ENCODE measurements around the gene CACNA2D4. TPM values are rescaled to one million over a fixed set of nuclear protein-coding genes. Genes with fewer than 3 reads are reported as not detected.

CACNA2D4 gene
- total RNA-seq, 1 experiment from 2014 or later, result not detected

DNA sequence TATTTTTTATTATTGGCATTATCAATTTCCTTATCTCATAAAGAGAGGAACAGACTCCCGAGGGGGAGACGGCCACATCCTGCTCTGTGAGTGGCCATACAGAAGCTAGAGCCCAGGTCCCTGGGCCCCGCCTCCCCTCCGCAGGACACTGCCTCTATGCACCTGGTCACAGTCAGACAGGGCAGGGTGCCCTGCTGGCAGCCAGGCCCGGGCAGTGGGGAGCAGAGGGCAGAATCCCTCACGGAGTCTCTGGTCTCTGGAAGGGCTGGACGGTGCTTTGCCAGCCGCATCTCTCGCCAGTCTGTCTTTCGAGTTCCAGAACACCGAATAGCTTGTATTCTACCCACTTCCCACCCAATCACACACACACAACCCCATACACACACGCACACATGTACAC, 16.4 kb upstream of the CACNA2D4 start:
- no peak for DNase-seq (ENCODE audit: low spot score)

DNA sequence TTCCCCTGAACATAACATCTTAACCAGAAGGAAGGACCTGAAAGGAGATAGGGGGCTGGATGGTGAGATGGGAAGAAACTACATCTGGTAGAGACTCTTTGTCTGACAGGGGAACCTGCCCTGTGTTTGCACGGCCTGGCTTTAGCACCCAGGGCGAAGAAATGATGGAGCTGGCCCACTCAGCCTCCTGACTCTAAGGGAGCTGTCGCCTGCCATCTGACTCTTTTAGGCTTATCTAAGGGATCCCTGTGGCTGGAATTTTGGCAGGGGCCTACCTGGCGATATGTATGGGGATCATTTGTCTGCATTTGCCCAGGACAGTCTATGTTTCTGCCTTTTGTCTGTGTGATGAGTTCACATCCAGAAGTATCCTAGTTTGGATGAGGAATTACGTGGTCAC, 15.6 kb upstream of the CACNA2D4 start:
- no peak for DNase-seq (ENCODE audit: low spot score)

DNA sequence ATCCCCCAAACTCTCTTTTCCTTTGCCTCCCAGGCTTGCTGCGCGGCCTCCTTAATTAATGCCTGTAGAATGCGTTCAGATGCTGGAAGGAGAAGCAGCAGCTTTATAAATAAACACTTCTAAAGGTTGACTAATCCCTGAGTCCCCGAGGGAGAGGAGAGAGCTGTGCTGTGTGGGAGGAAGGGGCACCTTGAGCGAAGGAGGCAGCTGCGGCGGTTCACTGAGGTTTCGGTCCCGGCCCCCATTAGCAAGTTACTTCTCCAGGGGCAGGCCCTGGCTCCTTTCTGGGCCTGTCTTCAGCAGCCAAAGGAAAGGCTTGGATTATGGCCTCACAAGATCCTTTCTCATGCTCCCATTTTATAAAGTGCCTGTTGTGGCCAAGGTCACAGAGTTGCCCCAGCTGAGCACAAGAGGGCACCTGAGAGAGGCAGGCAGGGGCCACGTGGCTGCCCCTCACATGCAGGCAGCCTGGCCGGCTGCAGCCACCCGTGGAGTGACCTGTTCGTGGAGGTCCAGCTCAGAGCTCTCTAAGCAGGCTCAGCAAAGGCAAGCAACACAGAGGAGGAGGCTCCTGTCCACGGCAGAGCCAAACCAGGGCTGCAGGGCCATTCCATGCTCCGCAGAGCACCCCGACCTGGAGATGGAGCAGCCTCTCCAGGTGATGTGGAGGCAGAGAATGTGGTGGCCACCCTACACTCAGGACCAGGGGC, 15.0 kb upstream of the CACNA2D4 start:
- no peak for DNase-seq (ENCODE audit: low spot score)

DNA sequence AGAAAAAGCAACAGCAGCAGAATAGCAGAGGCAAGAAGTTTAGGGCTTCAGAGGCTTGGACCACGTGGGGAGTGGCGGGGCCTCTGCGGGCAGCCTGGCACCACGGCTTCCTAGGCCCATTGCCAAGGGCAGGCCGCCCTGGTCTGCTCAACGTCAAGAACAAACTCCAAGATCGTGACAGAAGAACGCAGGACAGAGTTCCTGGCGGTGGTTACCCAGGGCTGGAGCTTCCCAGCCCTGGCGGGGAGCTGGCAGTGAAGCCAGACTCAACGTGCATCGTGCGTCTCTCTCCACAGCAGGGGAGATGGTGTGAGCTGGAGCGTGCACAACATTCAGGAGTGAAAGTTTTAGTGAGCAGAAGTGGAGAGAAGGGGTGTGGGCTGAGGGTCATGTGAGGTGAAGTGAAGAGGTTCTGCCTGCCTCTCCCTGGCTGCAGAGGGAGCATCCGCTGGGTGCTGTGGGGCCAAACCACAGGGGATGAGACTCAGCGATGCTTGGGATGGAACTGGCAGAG, 13.9 kb upstream of the CACNA2D4 start:
- no peak for DNase-seq (ENCODE audit: low spot score)

DNA sequence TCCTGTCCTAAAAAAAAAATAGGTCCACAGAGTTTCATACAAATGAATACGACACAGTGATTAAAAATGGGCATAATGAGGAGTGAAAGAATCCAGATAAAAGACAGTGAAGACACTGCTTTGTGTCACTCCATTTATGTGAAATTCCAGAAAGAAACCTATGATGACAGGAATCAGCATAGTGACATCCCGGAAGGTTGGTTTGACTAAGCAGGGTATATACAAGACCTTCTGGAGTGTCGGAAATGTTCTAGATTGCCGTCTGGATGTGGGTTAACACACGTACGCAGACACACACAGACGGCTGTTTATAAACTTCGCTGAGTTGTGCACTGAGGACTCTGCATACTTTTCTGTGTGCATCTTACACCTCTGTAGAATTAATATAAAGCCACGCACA, 13.2 kb upstream of the CACNA2D4 start:
- DNase-seq (ENCODE audit: low spot score), result no peak

DNA sequence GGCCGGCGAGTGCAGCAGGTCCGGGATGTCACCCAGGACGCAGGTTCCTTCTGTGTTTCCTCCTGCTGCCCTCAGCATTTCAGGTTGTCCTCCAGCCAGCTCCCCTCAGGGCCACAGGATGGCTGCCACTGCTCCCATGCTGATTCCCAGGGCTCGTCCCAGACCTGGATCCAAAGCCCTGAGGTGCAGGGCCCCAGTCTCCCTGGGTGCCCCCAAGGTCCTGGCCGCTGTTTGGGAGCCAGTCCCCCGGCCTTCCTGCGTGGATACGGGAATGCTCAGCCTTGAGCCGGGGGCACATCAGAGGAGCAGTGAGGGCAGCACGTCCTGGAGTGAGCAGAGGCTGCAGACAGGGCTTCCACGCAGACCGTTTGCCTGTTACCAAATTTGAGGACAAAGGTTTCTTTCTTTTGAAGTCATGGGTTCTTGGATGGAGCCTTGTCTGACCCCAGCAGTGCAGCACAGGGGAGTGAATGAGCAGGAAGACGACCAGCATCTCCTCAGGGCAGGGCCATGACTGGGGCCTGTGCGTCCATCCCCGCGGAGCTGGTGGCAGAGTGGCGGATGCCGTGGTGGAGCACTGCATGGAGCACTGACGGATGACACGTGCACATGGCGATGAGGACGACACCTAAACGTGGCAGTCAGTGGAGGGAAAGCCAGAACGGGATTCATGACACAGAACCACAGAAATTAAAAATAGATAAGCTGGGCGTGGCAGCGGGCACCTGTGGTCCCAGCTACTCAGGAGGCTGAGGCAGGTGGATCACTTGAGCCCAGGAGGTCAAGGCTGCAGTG, 12.5 kb upstream of the CACNA2D4 start:
- no peak for DNase-seq (ENCODE audit: low spot score)

DNA sequence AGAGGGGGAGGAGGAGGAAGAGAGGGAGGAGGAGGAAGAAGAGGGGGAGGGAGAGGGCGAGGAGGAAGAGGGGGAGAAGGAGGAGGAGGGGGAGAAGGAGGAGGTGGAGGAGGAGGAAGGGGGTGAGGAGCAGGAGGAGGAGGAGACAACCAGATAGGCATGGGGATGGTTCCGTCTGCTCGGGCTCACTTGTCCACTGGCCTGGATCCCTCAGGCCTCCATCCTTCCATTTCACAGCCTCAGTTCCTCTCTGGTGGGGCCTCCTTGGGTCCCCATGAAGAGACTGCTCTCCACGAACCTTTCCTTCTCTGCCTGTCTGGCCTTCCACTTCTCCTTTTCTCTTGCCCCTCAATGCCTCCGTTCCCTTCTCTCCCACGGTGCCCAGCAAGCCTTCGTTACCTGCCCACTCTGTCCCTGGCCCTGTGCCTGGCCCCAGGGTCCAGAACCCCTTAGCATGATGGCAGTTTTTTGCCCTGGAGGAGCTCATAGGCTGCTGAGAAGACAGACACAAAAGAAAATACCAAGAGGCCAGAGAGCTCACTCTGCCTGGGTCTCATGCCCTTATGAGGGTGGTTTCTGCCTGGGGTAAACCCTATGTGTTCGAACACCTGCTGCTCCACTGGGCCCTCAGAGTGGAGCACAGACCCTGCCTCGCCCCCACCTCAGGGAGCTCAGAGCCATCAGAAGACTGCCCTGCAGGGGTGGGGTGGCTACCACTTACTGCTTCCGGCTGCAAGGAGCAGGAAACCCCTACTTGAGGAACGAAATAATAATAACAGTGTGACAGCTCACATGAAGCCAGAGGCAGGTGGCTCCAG, 11.7 kb upstream of the CACNA2D4 start:
- no peak for DNase-seq (ENCODE audit: low spot score)

DNA sequence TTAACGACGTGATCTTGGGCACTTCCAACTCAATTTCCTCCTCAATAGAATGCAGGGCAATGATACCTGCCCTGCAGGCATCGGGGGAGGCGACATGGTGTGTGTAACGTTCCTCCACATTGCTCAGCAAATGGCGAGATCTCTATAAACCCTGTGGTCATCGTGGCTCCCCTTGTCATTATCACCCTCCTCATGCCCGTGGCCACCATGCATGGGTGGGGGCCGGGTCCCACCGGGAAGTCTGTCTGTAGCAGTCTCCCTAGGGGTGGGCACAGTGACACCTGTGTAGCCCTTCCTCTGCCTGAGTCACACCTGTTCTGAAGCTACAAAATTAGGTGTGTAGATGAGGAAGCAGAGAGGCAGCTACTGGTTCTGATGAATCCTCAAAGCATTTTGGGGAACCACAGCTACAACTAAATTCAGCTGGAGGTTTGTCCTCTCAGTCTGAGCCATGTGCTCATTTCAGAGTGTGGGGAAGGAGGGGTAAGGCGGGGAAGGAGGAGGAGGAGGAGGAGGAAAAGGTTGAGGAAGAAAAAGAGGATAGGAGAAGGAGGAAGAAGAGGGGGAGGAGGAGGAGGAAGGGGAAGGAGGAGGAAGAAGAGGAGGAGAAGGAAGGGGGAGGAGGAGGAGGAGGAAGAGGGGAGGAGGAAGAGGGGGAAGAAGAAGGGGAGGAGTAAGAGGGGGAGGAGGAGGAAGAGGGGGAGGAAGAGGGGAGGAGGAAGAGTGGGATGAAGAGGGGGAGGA, 11.0 kb upstream of the CACNA2D4 start:
- no peak for DNase-seq (ENCODE audit: low spot score)

DNA sequence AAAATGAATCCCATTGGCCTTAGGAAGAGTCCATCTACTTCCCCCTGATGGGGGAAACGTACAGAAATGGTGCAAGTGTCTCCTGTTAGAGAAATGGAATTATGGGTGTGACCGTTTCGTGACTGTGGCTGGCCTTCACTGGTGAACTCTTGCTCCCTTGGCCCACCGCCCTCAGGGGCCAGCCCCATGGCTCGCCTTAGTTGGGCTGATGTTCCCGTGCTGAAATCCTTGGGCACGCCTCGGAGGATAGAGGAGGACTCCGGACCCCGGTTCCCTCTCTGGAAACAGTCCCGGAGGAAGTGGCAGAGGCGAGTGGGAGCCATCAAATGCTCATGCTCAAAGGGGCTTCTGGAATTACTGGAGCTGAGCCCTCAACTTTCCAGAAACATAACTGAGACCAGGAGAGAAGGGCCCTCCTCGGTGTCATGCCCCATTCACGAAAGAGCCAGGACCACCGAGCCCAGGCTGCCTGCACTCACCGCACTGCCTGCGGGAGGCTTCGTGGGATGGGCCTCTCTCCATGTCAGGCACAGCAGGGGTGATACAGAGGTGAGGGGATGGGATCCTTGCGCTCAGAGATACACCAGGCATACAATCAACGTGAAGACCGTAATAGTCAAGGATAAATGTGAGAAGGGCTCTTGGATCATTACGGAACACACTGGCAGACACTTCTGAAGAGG, 10.1 kb upstream of the CACNA2D4 start:
- no peak for DNase-seq (ENCODE audit: low spot score)

DNA sequence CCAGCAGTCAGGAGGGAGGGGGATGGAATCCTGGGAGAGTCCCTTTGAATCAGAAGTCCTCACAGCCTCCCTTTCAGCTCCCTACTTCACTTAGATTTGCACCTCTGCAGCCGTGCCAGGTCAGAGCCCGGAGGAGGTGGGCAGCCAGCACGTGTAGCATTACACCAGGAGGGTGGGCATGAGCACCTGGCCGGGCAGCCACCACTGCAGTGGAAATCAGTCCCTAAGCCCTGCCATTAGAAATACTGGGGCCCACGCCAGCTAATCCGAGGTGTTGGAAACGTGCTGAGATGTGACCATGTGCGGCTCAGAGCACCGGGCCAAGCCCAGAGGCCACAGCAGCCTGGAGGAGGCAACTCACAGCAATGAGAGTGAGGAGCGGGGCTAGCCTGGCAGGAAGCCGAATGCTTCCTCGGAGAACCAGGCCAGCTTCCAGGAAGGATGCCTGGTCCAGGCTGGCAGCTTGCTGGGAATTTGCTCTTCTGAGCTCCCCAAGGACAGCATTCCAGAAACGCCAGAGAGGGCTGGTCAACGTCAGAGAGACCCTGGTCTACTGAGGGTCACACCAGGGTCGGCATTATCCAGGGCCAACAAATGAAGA, 9.4 kb upstream of the CACNA2D4 start:
- DNase-seq (ENCODE audit: low spot score), result no peak

DNA sequence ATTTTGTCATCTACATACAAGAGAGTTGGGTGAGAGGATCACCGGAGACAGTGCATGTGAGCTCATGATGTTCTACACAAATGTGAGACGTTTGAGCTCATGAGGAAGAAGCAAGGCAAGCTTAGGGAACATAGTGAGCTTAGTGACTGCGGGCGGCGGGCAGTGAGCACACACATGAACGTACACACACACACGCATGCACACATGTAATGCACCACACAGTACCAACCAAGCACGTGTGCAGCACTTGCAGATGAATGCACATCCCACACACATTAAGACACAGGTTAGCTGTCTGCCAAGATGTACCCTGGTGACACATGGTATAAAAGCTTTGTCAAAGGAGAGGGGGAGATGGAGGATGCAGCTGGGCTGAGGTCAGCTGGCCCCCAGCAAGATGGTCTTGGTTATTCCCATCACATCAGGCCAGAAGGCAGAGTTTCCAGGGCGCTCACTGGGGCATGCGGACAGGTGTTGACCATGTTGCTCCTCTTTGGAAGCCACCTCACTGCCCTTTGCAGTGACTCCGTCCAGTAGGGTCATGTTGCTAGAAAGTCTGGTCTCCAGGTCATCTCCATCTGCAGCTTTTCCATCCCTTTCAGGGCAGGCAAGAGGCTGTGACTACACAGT, 8.7 kb upstream of the CACNA2D4 start:
- DNase-seq (ENCODE audit: low spot score), result no peak

DNA sequence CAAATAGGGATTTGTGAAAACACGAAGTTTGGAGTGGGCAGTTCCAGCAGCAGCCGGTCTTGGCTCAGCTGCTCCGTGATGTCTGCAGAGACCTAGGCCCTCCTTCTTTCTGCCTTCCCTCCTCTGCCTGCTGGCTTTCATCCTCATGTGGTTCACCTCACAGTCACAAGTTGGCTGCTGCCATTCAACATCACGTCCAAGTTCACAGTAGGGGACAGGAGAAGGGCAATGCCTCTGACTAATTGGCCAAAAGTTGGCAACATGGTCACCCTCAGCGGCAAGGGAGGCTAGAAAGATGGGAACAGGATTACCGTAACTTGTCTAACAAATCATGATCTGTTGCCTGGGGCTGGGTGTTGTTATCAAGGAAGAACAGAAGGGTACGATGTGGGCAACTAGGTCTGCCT, 7.8 kb upstream of the CACNA2D4 start:
- no peak for DNase-seq (ENCODE audit: low spot score)

DNA sequence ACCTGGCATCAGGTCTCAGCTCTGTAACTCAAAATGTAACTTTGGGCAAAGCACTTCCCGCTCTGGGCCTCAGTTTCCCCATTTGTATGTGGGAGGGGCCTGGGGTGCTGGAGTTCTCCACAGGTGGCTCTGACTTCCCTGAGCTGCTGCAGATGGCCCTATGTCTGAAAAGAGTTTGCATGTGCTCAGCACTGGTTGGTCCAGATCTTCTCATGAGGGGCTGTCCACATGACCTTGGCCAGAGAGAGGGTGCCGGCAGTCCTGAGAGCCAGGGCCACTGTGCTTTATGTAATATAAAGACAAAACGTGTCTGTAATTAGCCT, 7.2 kb upstream of the CACNA2D4 start:
- DNase-seq (ENCODE audit: low spot score), result no peak

DNA sequence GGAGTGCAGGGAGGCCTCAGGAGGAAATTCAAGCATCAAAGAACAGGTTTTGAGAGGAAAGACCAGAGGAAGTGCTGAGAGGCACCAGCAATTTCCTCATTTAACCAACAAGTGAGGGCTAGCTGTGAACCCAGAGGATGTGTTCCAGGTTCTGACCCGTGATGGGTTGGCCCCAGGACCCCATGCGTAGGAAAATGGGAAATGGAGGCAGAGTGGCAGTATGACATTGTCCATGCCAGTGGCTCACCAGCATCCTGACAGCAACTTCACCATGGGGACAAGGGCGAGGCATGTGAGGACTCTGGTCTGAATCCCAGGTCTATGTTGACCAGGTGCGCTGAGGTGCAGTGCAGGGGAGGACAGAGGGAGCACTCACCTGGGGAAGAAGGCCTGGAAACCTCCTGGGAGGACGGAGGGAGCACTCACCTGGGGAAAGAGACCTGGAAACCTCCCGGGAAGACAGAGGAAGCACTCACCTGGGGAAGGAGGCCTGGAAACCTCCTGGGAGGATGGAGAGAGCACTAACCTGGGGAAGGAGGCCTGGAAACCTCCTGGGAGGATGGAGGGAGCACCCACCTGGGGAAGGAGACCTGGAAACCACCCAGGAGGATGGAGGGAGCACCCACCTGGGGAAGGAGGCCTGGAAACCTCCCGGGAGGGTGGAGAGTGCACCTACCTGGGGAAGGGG, 6.7 kb upstream of the CACNA2D4 start:
- no peak for DNase-seq (ENCODE audit: low spot score)

DNA sequence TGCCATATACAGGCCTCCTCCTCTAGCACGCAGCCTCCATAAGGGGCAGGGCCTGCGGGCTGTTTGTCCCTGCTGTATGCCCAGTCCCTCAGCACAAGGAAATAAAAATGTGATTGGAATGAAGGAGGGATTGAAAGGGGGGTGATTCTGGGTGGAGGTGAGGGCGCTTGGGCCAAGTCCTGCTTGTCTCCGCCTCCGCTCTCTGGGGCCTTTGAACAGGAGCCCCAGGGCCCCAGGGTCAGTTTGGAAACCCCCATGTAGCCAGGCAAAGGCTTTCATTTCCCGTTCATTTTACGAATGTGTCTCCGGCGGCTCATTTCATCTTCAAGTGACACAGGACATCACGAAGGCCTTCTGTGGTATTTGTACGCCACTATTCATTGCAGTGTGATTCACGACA, 4.5 kb upstream of the CACNA2D4 start:
- DNase-seq (ENCODE audit: low spot score), result no peak

DNA sequence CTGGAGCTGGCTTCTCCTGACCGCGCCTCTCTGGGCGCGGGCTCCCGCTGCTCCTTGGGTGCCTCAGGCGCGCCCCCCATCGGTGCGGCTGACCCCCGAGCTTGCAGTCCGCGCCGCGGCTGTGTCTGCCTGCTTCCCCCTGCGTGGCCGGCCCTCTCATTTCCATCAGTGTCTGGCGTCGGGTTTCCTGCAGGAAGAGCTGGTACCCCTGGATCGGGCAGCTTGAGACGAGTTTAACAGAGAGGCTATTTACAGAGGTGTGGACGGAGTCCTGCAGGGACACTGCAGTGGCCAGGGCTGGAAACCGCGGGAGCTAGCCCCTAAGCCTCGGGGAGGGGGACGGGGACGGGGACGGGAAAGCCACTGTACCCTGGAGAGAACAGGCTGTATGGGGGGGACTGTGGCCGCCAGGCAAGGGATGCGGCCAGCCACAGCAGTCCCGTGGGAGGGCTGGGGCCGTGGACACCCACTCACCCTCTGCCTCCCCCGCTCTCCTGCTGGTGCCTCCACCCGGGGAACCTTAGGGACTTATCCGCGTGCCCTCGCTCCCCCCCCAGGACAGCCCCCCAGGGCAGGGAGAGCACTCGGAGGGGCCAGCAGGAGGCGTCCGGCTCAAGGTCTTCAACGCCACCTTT, 3.7 kb upstream of the CACNA2D4 start:
- no peak for DNase-seq (ENCODE audit: low spot score)

DNA sequence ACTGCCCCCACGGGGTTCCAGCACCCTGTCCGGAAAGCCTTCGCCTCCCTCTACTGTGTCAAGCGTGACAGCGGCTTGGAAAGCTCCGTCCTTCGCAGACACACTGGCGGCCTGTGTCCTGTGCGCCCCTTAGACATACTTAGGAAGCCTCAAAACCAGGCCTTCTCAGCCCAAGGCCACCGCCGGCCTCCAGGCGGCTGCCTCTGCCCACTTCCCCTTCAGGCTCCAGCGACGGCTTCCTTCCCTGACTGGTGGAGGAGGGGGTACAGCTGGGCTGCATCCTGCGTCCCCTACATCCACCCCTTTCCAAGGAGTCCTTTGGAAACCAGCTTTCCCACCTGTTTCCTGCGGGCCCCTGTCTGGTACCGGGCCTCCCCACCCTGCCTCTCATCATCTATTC, 2.5 kb upstream of the CACNA2D4 start:
- DNase-seq (ENCODE audit: low spot score), result no peak

DNA sequence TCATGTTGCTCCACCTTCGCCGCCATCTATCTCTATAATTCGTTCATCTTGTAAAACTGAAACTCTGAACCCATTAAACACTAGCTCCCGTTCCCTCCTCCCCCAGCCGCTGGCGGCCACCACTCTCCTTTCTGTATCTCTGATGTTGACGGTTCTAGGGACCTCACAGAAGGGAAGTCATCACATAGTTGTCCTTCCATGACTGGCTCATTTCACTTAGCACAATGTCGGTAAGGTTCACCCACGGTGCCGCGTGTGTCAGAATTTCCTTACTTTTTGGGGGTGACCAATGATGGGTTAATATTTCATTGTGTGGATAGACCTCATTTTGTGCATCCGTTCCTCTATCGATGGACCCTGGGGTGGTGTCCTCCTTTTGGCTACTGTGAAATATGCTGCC, 2.0 kb upstream of the CACNA2D4 start:
- DNase-seq (ENCODE audit: low spot score), result no peak

DNA sequence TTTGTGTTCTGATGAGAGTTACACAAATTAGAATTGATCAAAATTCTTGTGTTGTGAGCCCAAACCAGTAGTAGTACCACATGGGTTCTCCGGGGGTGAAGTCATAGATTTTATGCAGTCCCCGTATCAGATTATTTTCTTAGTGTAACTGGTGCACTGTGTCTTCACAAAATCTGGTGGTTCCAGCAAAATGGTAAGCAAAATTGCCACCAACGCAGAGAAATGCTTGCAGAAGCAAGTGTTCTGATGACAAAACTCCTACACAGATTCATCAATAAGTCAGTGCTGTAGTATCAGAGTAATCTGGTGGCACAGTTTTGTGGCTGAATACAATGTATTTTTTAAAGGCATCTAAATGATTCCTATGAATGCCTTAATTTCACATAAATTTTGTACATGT, 1.3 kb upstream of the CACNA2D4 start:
- no peak for DNase-seq (ENCODE audit: low spot score)

Measured in A172 (cell line).